Left lobe of liver (tissue), 2 donors: ENCODE data around the gene UCMA. TPM values are rescaled to one million over a fixed set of nuclear protein-coding genes. Genes with fewer than 3 reads are reported as not detected.
"Not testable (repeated sequence)": the region's sequence is repeated elsewhere in the genome, so short reads cannot be mapped to it uniquely, and the experiment has no call there.

Experiments used
- ATAC-seq: fragments of 200-7000 bp; cut with Tn5 transposase; one replicate; pipeline ENCODE4 v1.9.1; 2020; ENCODE audit warnings: mild to moderate bottlenecking, moderate library complexity
- DNase-seq: peaks from one replicate; pipeline ENCODE4 v3.0.0-alpha.2; 2020; ENCODE audit warnings: low spot score
- total RNA-seq: library from RNA; stranded (reverse); gene quantifications from one replicate; pipeline ENCODE4 v1.2.1, GENCODE V29; 2021
- donor health status: DM: no; HTN: no; CAD: no; lungs with moderate emphysema.
- donor health status: DM: no; HTN: yes; CAD: no.

UCMA gene, protein sequence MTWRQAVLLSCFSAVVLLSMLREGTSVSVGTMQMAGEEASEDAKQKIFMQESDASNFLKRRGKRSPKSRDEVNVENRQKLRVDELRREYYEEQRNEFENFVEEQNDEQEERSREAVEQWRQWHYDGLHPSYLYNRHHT
- not detected for total RNA-seq

DNA sequence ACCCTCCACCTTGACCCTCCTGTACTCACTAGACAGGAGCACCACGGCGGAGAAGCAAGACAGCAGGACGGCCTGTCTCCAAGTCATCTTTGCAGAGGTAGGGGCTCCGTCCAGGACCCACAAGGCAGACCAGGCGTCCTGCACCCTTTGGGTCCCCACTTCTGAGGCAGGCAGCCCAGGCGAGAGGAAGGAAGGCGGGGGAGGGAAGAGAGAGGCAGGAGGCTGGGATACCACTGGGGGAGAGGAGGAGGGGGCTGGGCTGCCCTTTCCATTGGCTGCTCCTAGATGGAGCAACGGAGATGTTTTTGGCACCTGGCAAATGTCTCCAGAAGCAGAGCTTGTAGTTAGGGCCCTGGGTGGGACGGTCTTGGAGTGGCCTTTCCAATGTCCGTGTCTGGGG is at the start of gene UCMA:
TSS of gene UCMA (minus strand) at position 203 of the 400 bp plus-strand sequence. CDS start at position 87, 116 bp downstream.
- ATAC-seq: no peak

DNA sequence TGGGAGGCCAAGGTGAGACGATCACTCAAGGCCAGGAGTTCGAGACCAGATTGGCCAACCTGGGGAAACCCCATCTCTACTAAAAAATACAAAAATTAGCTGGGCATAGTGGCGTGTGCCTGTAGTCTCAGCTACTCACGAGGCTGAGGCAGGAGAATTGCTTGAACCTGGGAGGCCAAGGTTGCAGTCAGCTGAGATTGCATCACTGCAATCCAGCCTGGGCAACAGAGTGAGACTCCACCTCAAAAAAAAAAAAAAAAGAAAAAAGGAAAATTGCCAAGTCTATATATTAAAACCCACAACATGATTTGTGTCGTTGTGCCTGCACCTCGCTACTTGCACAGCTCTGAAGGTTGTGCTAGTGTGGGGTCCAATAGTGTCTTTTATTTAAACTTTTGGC is 48.2 kb upstream of the UCMA start:
- DNase-seq, ATAC-seq: not testable (repeated sequence)

More for the DNA sequence above, at the start of gene UCMA:
- DNase-seq: no peak

DNA sequence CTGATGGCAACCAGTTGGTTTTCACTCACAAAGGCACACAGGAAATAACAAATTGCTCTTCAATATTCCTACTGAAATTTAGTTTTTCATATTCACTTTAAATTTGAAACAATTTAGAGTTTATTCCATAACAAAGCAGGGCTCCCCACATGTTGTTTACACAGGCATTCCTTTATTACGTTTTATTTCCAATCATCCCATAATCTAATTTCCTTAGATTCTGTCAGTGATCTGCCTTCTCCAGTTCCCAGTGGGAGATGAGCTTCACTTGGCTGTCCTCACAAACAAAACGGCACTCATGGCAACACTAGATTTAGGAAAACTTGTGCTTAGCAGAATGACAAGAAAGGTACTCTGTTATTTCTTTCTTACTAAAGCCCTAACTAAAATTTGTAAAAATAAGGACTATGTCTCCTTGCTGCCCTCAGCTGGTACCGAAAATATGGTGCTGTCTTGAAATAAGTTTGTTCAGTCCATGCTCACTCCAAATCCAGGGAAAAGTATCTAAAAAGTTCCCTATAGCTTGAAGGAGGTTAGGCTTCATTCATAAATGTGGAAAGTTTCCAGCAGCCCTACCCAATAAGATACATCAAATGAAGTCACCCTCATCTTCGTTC is 42.7 kb upstream of the UCMA start:
- no peak for DNase-seq
- ATAC-seq: no peak

DNA sequence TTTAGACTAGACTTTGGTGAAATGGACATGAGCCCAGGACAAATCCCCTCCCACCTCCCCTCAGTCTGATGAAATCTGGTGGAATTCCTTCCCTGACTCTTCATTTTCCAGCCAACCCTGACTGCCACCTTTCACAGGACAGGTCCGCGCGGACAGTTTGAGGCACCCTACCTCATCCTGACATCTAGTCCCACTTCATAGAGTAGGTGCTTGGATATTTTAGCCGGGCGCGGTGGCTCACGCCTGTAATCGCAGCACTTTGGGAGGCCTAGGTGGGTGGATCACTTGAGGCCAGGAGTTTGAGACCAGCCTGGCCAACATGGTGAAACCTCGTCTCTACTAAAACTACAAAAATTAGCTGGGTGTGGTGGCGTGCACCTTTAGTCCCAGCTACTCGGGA is 42.0 kb upstream of the UCMA start:
- not testable (repeated sequence) for DNase-seq, ATAC-seq

DNA sequence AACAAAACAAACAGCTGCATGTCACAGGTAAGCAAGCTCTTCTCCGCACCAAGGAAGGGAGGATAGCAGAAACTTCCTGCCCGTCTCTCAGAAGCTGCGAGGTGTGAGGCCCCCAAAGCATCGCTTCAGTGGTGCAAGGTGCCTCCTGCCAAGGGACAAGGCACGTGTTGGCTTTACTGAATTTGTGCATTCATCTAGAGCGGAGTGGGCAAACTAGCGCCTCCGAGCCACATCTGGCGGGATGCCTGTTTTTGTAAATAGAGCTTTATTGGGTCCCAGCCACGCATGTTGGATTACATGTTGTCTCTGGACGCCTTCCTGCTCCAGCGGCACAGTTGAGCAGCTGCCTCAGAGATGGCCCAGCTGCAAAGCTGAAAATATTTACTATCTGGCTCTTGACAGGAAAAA is 38.0 kb upstream of the UCMA start:
- peak; percentile 88 for DNase-seq
- peak; percentile 84 for ATAC-seq

DNA sequence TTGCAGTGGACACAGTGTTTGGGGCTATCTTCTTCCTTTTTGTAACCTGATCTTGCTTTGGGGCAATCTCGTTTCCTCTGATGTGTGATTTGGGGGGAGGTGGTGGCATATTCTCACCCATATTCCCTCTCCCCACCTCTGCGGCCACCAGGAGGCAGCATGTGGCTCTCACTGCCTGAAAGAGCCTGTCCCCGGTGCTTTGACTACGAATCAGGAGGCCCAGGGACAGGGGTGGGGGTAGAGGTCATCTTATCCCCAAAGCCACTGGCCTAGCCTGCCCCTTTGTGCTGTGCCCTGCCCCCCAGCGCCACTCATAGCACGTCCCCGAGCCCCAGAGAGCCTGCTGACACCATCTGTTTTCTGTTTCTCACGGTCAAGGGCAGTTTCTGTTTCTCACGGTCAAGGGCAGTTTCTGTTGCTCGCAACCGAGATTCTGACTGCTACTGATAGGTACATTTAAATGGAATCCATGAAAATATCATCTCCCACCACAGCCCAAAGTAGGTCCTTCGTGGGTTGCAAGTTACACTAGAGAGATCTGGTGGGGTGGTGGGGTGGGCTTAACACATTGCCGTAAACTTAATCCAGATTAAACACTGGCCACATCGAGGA is 37.5 kb upstream of the UCMA start:
- peak; percentile 94 for ATAC-seq
- DNase-seq: peak; percentile 88

DNA sequence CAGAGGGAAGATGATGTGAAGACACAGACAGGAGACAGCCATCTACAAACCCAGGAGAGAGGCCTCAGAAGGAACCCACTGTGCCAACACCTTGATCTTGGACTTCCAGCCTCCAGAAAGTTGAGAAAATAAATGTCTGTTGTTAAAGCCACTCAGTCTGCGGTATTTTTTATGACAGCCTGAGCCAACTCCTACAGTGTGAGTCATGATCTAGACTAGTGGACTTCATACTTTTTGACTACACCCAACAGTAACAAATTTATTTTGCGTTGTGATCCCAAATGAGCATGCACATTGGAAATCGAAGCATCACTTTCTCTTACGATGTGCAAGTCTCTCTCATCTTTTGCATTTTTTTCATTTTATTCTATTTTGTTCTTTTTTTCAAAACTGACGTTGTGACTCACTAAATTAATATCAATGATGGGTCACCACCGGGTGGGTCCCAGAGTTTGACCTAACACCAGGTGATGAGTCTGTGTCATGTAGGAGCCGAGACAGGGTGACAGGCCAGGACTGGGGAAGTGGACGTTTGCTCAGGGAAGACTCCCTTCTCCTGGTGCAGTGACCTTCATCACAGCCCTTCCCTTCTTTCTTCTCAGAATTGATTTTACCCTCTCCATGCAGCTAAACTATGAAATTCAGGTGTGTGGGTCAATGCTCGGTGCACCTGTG is 36.8 kb upstream of the UCMA start:
- ATAC-seq (no peak), DNase-seq (no peak)

DNA sequence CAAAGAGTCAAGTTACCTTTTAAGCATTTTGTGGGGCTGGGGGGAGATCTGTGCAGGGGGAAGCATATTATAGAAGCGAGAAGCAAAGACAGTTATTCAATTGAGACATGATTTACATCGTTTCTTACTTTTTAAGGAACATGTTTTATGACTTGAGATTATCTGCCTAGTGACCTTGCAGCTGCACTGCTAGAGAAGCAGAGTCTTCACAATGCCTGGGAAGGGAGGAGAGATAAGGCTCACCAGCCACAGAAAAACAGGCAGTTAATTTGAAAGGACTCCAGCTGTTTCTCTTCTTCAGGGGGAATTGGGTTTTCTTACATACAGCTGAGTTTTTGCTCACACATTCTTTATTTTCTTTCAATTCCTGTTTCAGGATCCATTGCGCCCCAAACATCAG is 34.7 kb upstream of the UCMA start:
- ATAC-seq (no peak), DNase-seq (no peak)

DNA sequence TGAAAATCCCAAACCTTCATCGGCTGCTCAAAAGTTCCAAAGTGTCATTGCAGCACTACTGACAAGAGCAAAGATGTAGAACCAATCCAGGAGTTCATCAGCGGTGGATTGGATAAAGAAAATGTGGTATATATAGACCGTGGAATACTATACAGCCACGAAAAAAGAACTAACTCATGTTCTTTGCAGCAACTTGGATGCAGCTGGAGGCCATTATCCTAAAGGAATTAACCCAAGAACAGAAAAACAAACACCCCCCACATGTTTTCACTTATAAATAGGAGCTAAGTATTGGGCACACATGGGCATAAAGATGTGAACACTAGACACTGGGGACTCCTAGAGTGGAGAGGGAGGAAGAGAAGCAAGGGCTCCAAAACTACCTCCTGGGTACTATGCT is 34.1 kb upstream of the UCMA start:
- DNase-seq (no peak), ATAC-seq (no peak)

DNA sequence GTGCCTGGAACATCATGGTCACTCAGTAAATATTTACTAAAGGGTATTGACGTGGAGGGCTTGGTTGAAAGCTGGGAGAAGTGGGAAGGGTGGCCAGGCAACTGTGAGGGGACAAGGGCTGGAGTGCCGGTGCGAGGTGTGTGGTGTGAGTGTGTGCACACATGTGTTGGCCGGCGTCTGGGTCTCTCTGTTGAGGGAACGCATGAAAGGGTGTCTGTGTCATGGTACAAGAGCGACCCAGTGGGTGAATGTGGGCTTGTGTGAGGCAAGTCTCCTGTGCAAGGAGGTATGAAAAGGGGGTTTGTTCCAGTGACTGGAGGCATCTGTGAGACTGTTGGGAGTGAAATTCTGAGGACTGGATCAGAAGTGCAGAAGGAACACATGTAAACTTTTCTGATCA is 29.4 kb upstream of the UCMA start:
- DNase-seq (no peak), ATAC-seq (no peak)

DNA sequence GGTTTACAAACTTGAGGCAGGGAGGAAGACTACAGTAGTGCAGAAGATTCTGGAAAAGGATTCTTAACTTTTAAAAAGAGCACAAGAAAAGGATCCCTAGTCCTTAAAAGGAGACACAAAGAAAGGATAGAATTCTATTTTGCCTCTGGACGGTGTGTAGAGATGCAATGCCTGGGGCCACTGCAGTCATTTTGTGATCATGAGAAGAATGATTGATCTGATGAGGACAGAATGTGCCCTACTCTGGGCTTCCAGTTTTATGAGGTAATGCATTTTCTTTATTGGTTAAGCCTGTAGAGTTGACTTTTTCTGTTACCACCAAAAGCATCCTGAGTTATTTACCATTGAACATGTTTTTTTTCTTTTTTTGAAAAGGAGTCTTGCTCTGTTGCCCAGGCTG is 28.3 kb upstream of the UCMA start:
- ATAC-seq: no peak
- DNase-seq: no peak

DNA sequence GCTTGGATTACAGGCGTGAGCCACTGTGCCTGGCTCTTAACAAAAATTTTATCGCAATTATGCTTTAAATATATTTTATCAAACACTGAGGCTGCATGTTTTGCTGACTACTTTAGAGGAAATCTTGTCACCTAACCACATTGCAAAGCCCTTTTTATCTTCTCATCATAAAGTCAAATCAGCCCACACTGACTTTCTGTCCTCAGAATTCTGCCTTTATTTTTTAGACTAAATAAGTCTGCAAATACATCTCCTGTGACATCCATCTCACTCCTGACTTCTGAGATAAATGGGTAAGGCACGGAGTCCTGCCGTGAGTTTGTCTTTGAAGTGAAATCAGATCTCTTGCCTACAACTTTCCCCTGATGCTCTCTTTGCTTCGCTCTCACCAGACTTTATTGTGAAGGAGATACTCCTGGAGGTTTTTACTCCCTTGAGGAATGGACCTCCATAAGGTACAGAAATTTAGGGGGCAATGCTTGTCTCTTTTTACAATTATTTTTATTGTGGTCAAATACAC is 23.5 kb upstream of the UCMA start:
- no peak for ATAC-seq
- DNase-seq: no peak

DNA sequence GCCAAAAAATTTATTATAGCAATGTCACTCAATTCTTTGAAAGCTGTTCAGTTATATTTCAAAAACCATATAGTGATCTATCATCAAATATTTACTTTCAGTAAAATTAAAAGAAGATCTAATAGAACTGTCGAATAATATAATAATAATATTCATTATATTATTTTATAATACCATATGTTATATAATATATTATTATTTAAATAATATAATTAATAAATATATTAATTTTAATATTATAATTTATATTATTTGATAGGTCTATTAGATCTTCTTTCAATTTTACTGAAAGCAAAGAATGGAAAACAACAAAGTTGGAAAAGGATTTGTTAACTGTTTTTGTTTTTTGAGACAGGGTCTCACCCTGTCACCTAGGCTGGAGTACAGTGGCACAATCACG is 22.5 kb upstream of the UCMA start:
- no peak for DNase-seq
- ATAC-seq: no peak

DNA sequence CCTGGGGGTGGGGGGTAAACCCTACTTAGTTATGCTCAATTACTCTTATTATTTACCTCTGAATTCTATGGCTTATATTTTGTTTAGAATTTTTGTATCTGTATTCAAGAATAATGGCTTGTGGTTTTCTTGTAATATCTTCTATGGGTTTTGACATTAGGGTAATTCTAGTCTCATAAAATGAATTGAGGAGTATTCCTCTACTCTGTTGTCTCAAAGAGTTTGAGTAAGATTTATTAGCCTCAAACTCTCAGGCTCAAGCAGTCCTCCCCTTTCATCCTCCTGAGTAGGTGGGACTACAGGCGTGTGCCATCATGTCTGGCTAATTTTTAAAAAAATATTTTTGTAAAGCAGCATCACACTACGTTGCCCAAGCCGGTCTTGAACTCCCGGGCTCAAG is 19.6 kb upstream of the UCMA start:
- DNase-seq: no peak
- ATAC-seq: no peak

DNA sequence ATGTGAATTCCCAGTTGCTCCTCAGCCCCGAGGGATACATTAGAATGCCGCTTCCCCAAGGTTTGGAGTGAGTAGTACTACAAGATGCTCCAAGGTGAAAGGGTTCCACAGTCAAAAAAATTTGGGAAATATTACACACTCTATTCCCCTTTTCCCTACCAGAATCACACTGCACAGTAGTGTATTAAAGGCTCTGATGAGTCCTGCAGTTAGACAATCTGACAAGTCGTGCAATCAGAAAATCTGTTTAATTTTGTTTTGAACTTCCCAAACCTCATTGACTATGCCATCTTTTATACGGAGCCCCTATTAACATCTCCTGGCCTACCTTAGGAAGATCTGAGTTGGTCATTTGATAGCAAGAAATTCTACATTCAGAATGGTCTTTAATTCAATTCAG is 13.6 kb upstream of the UCMA start:
- DNase-seq: no peak
- no peak for ATAC-seq

DNA sequence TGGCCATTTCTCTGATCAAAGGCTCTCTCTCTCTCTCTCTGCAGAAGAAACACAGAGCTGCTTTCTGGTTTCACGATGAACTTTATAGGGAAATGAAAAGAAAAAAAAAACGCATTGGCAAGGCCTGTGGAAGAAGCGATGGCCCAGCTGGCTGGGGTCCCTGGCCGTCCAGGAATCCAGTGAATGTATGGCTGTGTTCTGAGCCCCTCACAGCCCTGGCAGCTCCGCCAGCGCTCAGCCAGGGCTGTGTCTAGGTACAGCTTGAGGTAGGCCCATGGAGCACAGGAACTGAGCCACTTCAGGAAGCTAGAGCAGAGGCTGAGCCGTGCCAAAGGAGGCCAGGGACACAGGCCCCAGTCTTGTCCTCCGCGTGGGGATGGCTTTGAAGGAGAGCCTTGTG is 13.1 kb upstream of the UCMA start:
- ATAC-seq: no peak
- DNase-seq: no peak

DNA sequence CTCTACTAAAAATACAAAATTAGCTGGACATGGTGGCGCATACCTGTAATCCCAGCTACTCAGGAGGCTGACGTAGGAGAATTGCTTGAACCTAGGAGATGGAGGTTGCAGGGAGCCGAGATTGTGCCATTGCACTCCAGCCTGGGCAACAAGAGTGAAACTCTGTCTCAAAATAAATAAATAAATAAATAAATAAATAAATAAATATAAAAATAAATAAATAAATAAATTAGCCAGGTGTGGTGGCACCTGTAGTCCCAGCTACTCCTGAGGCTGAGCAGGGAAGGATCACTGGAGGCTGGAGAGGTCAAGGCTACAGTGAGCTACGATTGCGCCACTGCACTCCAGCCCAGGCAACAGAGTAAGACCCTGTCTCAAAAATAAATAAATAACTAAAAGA is 8.1 kb upstream of the UCMA start:
- not testable (repeated sequence) for ATAC-seq, DNase-seq

DNA sequence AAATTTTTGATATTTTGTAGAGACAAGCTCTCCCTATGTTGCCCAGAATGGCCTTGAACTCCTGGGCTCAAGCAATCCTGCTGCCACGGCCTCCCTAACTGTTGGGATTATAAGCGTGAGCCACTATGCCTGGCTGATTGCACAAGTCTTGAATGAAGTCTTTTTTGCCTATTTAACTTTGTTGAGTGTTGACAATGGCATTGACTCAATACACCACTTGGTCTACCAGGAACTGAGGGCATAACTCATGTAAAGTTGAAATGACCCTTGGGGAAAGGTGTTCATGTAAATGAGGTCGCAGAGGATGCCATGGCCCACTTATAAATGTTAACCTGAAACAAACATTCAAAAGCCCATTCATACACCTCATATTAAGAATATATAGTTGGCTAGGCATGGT is 7.4 kb upstream of the UCMA start:
- no peak for DNase-seq
- no peak for ATAC-seq

DNA sequence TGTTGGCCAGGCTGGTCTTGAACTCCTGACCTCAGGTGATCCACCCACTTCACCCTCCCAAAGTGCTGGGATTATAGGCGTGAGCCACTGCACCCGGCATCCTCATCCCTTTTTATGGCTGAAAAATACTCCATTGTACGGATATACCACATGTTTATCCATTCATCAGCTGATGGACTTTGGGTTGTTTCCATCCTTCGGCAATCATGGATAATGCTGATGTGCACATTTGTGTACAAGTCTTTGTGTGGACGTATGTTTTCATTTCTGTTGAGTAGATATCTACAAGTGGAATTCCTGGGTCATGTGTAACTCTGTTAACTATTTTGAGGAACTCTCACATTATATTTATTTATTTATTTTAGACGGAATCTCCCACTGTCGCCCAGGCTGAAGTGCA is 5.7 kb upstream of the UCMA start:
- DNase-seq (no peak), ATAC-seq (no peak)

DNA sequence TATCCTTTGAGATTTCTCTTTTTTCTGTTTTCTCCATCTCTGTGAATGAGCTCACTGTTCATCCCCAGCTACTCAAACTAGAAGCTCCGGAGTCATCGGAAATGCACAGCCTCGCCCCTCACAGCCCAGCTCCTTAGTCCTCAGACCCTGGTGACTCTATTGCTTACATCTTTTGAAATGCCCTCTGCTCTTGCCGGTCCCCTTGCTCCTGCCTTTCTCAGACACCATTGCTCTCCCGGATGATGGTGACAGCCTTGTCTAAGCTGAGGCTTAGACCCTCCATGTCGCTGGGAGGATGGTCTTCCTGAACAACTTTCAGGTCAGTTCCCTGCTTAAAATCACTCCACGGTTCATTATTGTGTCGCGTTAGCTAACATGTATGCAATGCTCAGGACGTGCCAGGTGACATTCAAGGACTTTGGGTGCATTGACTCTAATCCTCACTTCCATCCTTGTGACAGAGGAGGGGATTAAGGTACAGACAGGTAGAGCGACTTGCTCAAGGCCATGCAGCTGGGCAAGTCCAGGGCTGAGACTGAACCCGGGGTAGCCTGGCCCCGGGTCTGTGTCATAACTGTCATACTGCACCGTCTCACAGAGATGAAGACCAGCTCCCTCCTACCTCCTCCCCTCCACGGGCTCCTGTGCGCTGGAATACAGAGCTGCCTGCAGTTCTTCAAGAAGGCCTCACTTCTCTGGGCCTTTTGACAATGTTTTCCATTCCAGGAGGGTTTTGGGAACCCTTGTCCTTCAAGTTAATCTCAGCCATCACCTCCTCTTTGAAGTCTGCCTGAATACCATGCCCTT is 4.3 kb upstream of the UCMA start:
- ATAC-seq (no peak), DNase-seq (no peak)

DNA sequence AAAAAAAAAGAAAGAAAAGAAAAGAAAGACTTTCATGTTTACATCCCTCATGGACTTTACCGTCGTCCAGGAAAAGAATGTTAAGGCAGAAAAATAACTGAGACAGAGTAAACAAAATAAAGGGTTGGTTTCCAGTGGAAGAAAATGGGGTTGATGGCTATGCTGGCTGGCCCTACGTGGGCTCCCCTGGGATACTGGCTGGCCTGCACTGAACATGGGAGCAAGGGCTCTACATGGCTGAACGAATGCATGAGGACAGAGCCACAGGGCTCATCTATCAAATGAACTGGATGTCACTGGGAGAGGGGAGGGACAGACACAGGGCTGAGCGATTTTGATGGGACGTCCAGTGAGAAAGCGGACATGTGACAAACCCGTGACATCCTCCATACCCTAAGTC is 2.5 kb upstream of the UCMA start:
- no peak for ATAC-seq
- DNase-seq: no peak
